HCT116 (cell line): ENCODE data around the gene EEFSEC. TPM values are rescaled to one million over a fixed set of nuclear protein-coding genes. Genes with fewer than 3 reads are reported as not detected.

Source experiments
- ATAC-seq: fragments of 200-7000 bp; cut with Tn5 transposase; 2 replicates; pipeline ENCODE4 v1.9.1; 2020; ENCODE audit warnings: mild to moderate bottlenecking, moderate library complexity
- BruUV-seq: library from RNA; stranded (reverse); fragments of 400-500 nt; replicated peaks from 2 replicates; lab custom pipeline; 2021; lab: Mats Ljungman, UMichigan
- CTCF ChIA-PET: fragments of 300-600 bp; sonication (Branson Sonifier 250); formaldehyde crosslinking; loops from one replicate; lab custom pipeline; 2021; ENCODE audit warnings: antibody characterized with exemption; lab: Charles Lee
- POLR2A ChIA-PET: fragments of 300-600, 350-600 bp; sonication (Branson Sonifier 250); formaldehyde crosslinking; loops from one replicate; lab custom pipeline; 2021; ENCODE audit warnings: antibody characterized with exemption; lab: Charles Lee
- RAD21 ChIA-PET, 2 experiments: fragments of 300-600 bp; sonication (Branson Sonifier 250); formaldehyde crosslinking; loops; one replicate each; lab custom pipeline; 2023; ENCODE audit warnings: low total read pairs in 2 of 2; ENCODE audit not compliant: uncharacterized antibody in 2 of 2, unreplicated experiment in 2 of 2, low non-redundant PET in 1 of 2; lab: Charles Lee
- DNase-seq: peaks from one replicate; pipeline ENCODE4 v3.0.0-alpha.2; 2010; ENCODE audit warnings: low read depth, low spot score
- H2AFZ ChIP-seq: fragments of 200-600 bp; shearing (Covaris generic), sonication (generic); 2 replicates; pipeline ENCODE4 v1.6.1; 2017; ENCODE audit warnings: low read depth, mixed run types, mixed read lengths, antibody characterized with exemption, low read length; ENCODE audit not compliant: poor library complexity, severe bottlenecking
- H3K27ac ChIP-seq: 2 replicates; pipeline ENCODE4 v1.5.1; 2012; ENCODE audit warnings: low read depth, low read length
- H3K27me3 ChIP-seq: fragments of 200-600 bp; sonication (generic); 2 replicates; pipeline ENCODE4 v1.6.1; 2016; ENCODE audit warnings: mixed run types, low read length, mixed read lengths; ENCODE audit not compliant: insufficient read depth
- H3K36me3 ChIP-seq, 2 experiments: fragments of 200-500 bp in 1 of 2; fragments of 200-600 bp in 1 of 2; sonication (Bioruptor generic) in 1 of 2; sonication (generic) in 1 of 2; 2 replicates each; pipeline versions ENCODE4 v1.5.1 to v1.6.1; 2014 to 2016; ENCODE audit warnings: low read length in 2 of 2, inconsistent platforms in 1 of 2, mixed read lengths in 1 of 2, mixed run types in 1 of 2; ENCODE audit not compliant: insufficient read depth in 2 of 2, control insufficient read depth in 1 of 2
- H3K4me1 ChIP-seq, 2 experiments: fragments of 200-600 bp in 1 of 2; sonication (generic) in 1 of 2; 2 replicates each; pipeline versions ENCODE4 v1.5.1 to v1.6.1; 2012 to 2017; ENCODE audit warnings: low read length in 2 of 2, inconsistent platforms in 1 of 2, mild to moderate bottlenecking in 1 of 2, mixed read lengths in 1 of 2, mixed run types in 1 of 2, moderate library complexity in 1 of 2; ENCODE audit not compliant: insufficient read depth in 2 of 2, control insufficient read depth in 1 of 2
- H3K4me2 ChIP-seq: fragments of 200-600 bp; sonication (generic); 2 replicates; pipeline ENCODE4 v1.6.1; 2017; ENCODE audit warnings: mixed run types, low read length, mixed read lengths
- H3K4me3 ChIP-seq, 2 experiments: fragments of 200-600 bp in 1 of 2; sonication (generic) in 1 of 2; replicated peaks in 1 of 2; 2 replicates each; pipeline ENCODE4 v1.5.1; 2011 to 2016; ENCODE audit warnings: low read length in 2 of 2, control low read depth in 1 of 2, low read depth in 1 of 2, mild to moderate bottlenecking in 1 of 2, mixed read lengths in 1 of 2, mixed run types in 1 of 2
- H3K79me2 ChIP-seq: fragments of 200-600 bp; sonication (generic); 2 replicates; pipeline ENCODE4 v1.6.1; 2017; ENCODE audit warnings: mild to moderate bottlenecking, mixed run types, low read length, moderate library complexity, mixed read lengths; ENCODE audit not compliant: insufficient read depth
- H3K9ac ChIP-seq: fragments of 200-600 bp; sonication (generic); 2 replicates; pipeline ENCODE4 v1.6.1; 2016; ENCODE audit warnings: low read length, mixed read lengths
- H3K9me2 ChIP-seq: fragments of 200-600 bp; sonication (generic), shearing (Covaris generic); 2 replicates; pipeline ENCODE4 v1.6.1; 2017; ENCODE audit warnings: mixed run types, mild to moderate bottlenecking, moderate library complexity; ENCODE audit not compliant: insufficient read depth
- H3K9me3 ChIP-seq, 2 experiments: fragments of 200-500 bp in 1 of 2; fragments of 200-600 bp in 1 of 2; sonication (Bioruptor generic) in 1 of 2; sonication (generic) in 1 of 2; 2 replicates each; pipeline ENCODE4 v1.6.1; 2014 to 2017; ENCODE audit warnings: low read length in 2 of 2, mixed read lengths in 2 of 2, inconsistent platforms in 1 of 2, low read depth in 1 of 2, mild to moderate bottlenecking in 1 of 2, mixed run types in 1 of 2, moderate library complexity in 1 of 2; ENCODE audit not compliant: control insufficient read depth in 1 of 2, insufficient read depth in 1 of 2
- H4K20me1 ChIP-seq: fragments of 200-600 bp; sonication (generic), shearing (Covaris generic); 2 replicates; pipeline ENCODE4 v1.6.1; 2017; ENCODE audit warnings: mixed run types, mild to moderate bottlenecking, moderate library complexity; ENCODE audit not compliant: insufficient read depth
- ATF3 ChIP-seq: IDR thresholded peaks from 2 replicates; pipeline ENCODE4 v1.6.1; 2012
- CBX3 ChIP-seq: IDR thresholded peaks from 2 replicates; pipeline ENCODE4 v1.6.1; 2012; ENCODE audit warnings: low read depth
- EGR1 ChIP-seq: IDR thresholded peaks from 2 replicates; pipeline ENCODE4 v1.6.1; 2012; ENCODE audit warnings: low read depth
- ELF1 ChIP-seq: IDR thresholded peaks from 2 replicates; pipeline ENCODE4 v1.6.1; 2012; ENCODE audit warnings: low read depth, borderline replicate concordance
- EZH2 ChIP-seq: fragments of 200-600 bp; sonication (generic); IDR thresholded peaks from 2 replicates; pipeline ENCODE4 v1.6.1; 2017; ENCODE audit warnings: antibody characterized with exemption, mixed run types
- EZH2phosphoT487 ChIP-seq: fragments of 200-600 bp; IDR thresholded peaks from 2 replicates; pipeline ENCODE4 v1.6.1; 2018; ENCODE audit warnings: antibody characterized with exemption, borderline replicate concordance
- POLR2AphosphoS5 ChIP-seq: IDR thresholded peaks from 2 replicates; pipeline ENCODE4 v1.6.1; 2011; ENCODE audit warnings: mild to moderate bottlenecking, low read depth, low read length, moderate library complexity
- RAD21 ChIP-seq: IDR thresholded peaks from 2 replicates; pipeline ENCODE4 v1.6.1; 2012; ENCODE audit warnings: low read depth, mild to moderate bottlenecking
- SIN3A ChIP-seq: IDR thresholded peaks from 2 replicates; pipeline ENCODE4 v1.6.1; 2012; ENCODE audit warnings: low read depth
- SP1 ChIP-seq: IDR thresholded peaks from 2 replicates; pipeline ENCODE4 v1.6.1; 2012; ENCODE audit warnings: low read depth
- SRF ChIP-seq: IDR thresholded peaks from 2 replicates; pipeline ENCODE4 v1.6.1; 2012; ENCODE audit warnings: low read depth
- TCF7L2 ChIP-seq: IDR thresholded peaks from 2 replicates; pipeline ENCODE4 v1.7.0; 2011; ENCODE audit warnings: borderline replicate concordance, inconsistent platforms; ENCODE audit not compliant: insufficient read depth, insufficient read length; ENCODE audit errors: extremely low read depth
- YY1 ChIP-seq: IDR thresholded peaks from 2 replicates; pipeline ENCODE4 v1.6.1; 2011; ENCODE audit warnings: low read length, low read depth, moderate library complexity, mild to moderate bottlenecking; ENCODE audit not compliant: insufficient replicate concordance; ENCODE audit errors: extremely low read depth
- ZFX ChIP-seq: fragments of 450-650 bp; IDR thresholded peaks from 2 replicates; pipeline ENCODE4 v1.6.1; 2017
- ZNF274 ChIP-seq: fragments of 200-500 bp; sonication (Bioruptor generic); IDR thresholded peaks from 2 replicates; pipeline ENCODE4 v1.6.1; 2014; ENCODE audit warnings: mild to moderate bottlenecking, low read depth, low read length, inconsistent platforms
- intact Hi-C: fragments of 100-400 bp; cut with micrococcal nuclease; formaldehyde crosslinking; loops from 2 replicates; pipeline ENCODE4 v1.10.0; 2022
- total RNA-seq: library from RNA; stranded (reverse); gene quantifications from one replicate; pipeline ENCODE4 v1.2.1, GENCODE V29; 2021; ENCODE audit not compliant: unreplicated experiment
- TF ChIP-seq, protein P1 (sequence below): IDR thresholded peaks from 2 replicates; pipeline ENCODE4 v1.6.1; 2012
- TF ChIP-seq, protein P2 (sequence below): IDR thresholded peaks from 2 replicates; pipeline ENCODE4 v1.6.1; 2012; ENCODE audit warnings: low read depth
- TF ChIP-seq, protein P3 (sequence below): IDR thresholded peaks from 2 replicates; pipeline ENCODE4 v1.6.1; 2011; ENCODE audit warnings: mild to moderate bottlenecking, low read length, moderate library complexity; ENCODE audit not compliant: insufficient replicate concordance; ENCODE audit errors: extremely low read depth

The EEFSEC gene
- total RNA-seq, 1 experiment from 2014 or later, result 16.1 TPM

DNA sequence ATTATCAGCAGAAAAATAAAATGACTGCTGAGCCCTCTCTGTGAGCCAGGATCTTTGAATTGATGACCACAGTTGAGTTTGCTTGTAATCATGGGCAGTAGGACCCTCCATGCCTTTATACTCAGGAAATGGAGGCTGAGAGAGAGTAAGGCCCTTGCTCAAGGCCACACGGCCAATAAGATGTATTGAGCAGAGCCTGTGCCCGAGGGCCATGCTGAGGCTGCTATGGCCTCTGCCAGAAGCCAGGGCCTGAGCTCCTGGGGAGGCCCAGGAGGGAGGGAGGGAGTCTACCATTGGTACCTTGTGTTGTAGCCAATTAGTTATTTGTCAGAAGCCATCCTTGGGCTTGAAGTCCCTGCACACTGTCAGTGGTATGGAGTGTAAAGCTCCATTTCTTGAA, 162.0 kb downstream of the EEFSEC start:
- no peak overlapping the region for H2AFZ ChIP-seq
- DNase-seq, result no peak
- ChIA-PET POLR2A (no interaction called here), RAD21 (no interaction called here), CTCF (no interaction called here)
- ATAC-seq, result no peak
- no TSS peak for BruUV-seq
- H3K4me2 ChIP-seq, result no peak overlapping the region
- no peaks in the 10 kb centered on the region for H3K27me3 ChIP-seq
- no peaks in the 10 kb centered on the region for H3K79me2 ChIP-seq
- no peak overlapping the region for H3K27ac ChIP-seq
- intact Hi-C loops, result no loop called here
- no peaks in the 10 kb centered on the region for H3K4me1 ChIP-seq
- no peak for TF ChIP-seq ZFX
- TF ChIP-seq TCF7L2, result no peak
- TF ChIP-seq, protein P1, sequence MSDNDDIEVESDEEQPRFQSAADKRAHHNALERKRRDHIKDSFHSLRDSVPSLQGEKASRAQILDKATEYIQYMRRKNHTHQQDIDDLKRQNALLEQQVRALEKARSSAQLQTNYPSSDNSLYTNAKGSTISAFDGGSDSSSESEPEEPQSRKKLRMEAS, result no peak
- no peak for TF ChIP-seq EZH2phosphoT487
- no peak for TF ChIP-seq ELF1
- TF ChIP-seq, protein P2, sequence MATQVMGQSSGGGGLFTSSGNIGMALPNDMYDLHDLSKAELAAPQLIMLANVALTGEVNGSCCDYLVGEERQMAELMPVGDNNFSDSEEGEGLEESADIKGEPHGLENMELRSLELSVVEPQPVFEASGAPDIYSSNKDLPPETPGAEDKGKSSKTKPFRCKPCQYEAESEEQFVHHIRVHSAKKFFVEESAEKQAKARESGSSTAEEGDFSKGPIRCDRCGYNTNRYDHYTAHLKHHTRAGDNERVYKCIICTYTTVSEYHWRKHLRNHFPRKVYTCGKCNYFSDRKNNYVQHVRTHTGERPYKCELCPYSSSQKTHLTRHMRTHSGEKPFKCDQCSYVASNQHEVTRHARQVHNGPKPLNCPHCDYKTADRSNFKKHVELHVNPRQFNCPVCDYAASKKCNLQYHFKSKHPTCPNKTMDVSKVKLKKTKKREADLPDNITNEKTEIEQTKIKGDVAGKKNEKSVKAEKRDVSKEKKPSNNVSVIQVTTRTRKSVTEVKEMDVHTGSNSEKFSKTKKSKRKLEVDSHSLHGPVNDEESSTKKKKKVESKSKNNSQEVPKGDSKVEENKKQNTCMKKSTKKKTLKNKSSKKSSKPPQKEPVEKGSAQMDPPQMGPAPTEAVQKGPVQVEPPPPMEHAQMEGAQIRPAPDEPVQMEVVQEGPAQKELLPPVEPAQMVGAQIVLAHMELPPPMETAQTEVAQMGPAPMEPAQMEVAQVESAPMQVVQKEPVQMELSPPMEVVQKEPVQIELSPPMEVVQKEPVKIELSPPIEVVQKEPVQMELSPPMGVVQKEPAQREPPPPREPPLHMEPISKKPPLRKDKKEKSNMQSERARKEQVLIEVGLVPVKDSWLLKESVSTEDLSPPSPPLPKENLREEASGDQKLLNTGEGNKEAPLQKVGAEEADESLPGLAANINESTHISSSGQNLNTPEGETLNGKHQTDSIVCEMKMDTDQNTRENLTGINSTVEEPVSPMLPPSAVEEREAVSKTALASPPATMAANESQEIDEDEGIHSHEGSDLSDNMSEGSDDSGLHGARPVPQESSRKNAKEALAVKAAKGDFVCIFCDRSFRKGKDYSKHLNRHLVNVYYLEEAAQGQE, result no peak
- TF ChIP-seq CBX3, result no peak
- TF ChIP-seq EZH2, result no peak
- no peak for TF ChIP-seq EGR1
- TF ChIP-seq SP1, result no peak
- no peak for TF ChIP-seq SRF
- no peak for TF ChIP-seq ATF3
- TF ChIP-seq SIN3A, result no peak
- TF ChIP-seq POLR2AphosphoS5, result no peak
- TF ChIP-seq YY1, result no peak
- TF ChIP-seq ZNF274, result no peak
- TF ChIP-seq, protein P3, sequence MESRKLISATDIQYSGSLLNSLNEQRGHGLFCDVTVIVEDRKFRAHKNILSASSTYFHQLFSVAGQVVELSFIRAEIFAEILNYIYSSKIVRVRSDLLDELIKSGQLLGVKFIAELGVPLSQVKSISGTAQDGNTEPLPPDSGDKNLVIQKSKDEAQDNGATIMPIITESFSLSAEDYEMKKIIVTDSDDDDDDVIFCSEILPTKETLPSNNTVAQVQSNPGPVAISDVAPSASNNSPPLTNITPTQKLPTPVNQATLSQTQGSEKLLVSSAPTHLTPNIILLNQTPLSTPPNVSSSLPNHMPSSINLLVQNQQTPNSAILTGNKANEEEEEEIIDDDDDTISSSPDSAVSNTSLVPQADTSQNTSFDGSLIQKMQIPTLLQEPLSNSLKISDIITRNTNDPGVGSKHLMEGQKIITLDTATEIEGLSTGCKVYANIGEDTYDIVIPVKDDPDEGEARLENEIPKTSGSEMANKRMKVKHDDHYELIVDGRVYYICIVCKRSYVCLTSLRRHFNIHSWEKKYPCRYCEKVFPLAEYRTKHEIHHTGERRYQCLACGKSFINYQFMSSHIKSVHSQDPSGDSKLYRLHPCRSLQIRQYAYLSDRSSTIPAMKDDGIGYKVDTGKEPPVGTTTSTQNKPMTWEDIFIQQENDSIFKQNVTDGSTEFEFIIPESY, result no peak
- no peak for TF ChIP-seq RAD21
- no peak overlapping the region for H3K9ac ChIP-seq
- H3K36me3 ChIP-seq, result no peaks in the 10 kb centered on the region
- no peaks in the 10 kb centered on the region for H3K9me3 ChIP-seq
- no peaks in the 10 kb centered on the region for H3K9me2 ChIP-seq
- H3K4me3 ChIP-seq, result no peak overlapping the region
- H4K20me1 ChIP-seq, result no peaks in the 10 kb centered on the region
